HCT116 (cell line): ENCODE measurements around the gene ABCG8. TPM values are rescaled to one million over a fixed set of nuclear protein-coding genes. Genes with fewer than 3 reads are reported as not detected.

Source experiments
- ATAC-seq: fragments of 200-7000 bp; cut with Tn5 transposase; 2 replicates; pipeline ENCODE4 v1.9.1; 2020; ENCODE audit warnings: mild to moderate bottlenecking, moderate library complexity
- BruUV-seq: library from RNA; stranded (reverse); fragments of 400-500 nt; replicated peaks from 2 replicates; lab custom pipeline; 2021; lab: Mats Ljungman, UMichigan
- CTCF ChIA-PET: fragments of 300-600 bp; sonication (Branson Sonifier 250); formaldehyde crosslinking; loops from one replicate; lab custom pipeline; 2021; ENCODE audit warnings: antibody characterized with exemption; lab: Charles Lee
- POLR2A ChIA-PET: fragments of 300-600, 350-600 bp; sonication (Branson Sonifier 250); formaldehyde crosslinking; loops from one replicate; lab custom pipeline; 2021; ENCODE audit warnings: antibody characterized with exemption; lab: Charles Lee
- RAD21 ChIA-PET, 2 experiments: fragments of 300-600 bp; sonication (Branson Sonifier 250); formaldehyde crosslinking; loops; one replicate each; lab custom pipeline; 2023; ENCODE audit warnings: low total read pairs in 2 of 2; ENCODE audit not compliant: uncharacterized antibody in 2 of 2, unreplicated experiment in 2 of 2, low non-redundant PET in 1 of 2; lab: Charles Lee
- DNase-seq: peaks from one replicate; pipeline ENCODE4 v3.0.0-alpha.2; 2010; ENCODE audit warnings: low read depth, low spot score
- H2AFZ ChIP-seq: fragments of 200-600 bp; shearing (Covaris generic), sonication (generic); 2 replicates; pipeline ENCODE4 v1.6.1; 2017; ENCODE audit warnings: low read depth, mixed run types, mixed read lengths, antibody characterized with exemption, low read length; ENCODE audit not compliant: poor library complexity, severe bottlenecking
- H3K27ac ChIP-seq: 2 replicates; pipeline ENCODE4 v1.5.1; 2012; ENCODE audit warnings: low read depth, low read length
- H3K27me3 ChIP-seq: fragments of 200-600 bp; sonication (generic); 2 replicates; pipeline ENCODE4 v1.6.1; 2016; ENCODE audit warnings: mixed run types, low read length, mixed read lengths; ENCODE audit not compliant: insufficient read depth
- H3K36me3 ChIP-seq, 2 experiments: fragments of 200-500 bp in 1 of 2; fragments of 200-600 bp in 1 of 2; sonication (Bioruptor generic) in 1 of 2; sonication (generic) in 1 of 2; 2 replicates each; pipeline versions ENCODE4 v1.5.1 to v1.6.1; 2014 to 2016; ENCODE audit warnings: low read length in 2 of 2, inconsistent platforms in 1 of 2, mixed read lengths in 1 of 2, mixed run types in 1 of 2; ENCODE audit not compliant: insufficient read depth in 2 of 2, control insufficient read depth in 1 of 2
- H3K4me1 ChIP-seq, 2 experiments: fragments of 200-600 bp in 1 of 2; sonication (generic) in 1 of 2; 2 replicates each; pipeline versions ENCODE4 v1.5.1 to v1.6.1; 2012 to 2017; ENCODE audit warnings: low read length in 2 of 2, inconsistent platforms in 1 of 2, mild to moderate bottlenecking in 1 of 2, mixed read lengths in 1 of 2, mixed run types in 1 of 2, moderate library complexity in 1 of 2; ENCODE audit not compliant: insufficient read depth in 2 of 2, control insufficient read depth in 1 of 2
- H3K4me2 ChIP-seq: fragments of 200-600 bp; sonication (generic); 2 replicates; pipeline ENCODE4 v1.6.1; 2017; ENCODE audit warnings: mixed run types, low read length, mixed read lengths
- H3K4me3 ChIP-seq, 2 experiments: fragments of 200-600 bp in 1 of 2; sonication (generic) in 1 of 2; replicated peaks in 1 of 2; 2 replicates each; pipeline ENCODE4 v1.5.1; 2011 to 2016; ENCODE audit warnings: low read length in 2 of 2, control low read depth in 1 of 2, low read depth in 1 of 2, mild to moderate bottlenecking in 1 of 2, mixed read lengths in 1 of 2, mixed run types in 1 of 2
- H3K79me2 ChIP-seq: fragments of 200-600 bp; sonication (generic); 2 replicates; pipeline ENCODE4 v1.6.1; 2017; ENCODE audit warnings: mild to moderate bottlenecking, mixed run types, low read length, moderate library complexity, mixed read lengths; ENCODE audit not compliant: insufficient read depth
- H3K9ac ChIP-seq: fragments of 200-600 bp; sonication (generic); 2 replicates; pipeline ENCODE4 v1.6.1; 2016; ENCODE audit warnings: low read length, mixed read lengths
- H3K9me2 ChIP-seq: fragments of 200-600 bp; sonication (generic), shearing (Covaris generic); 2 replicates; pipeline ENCODE4 v1.6.1; 2017; ENCODE audit warnings: mixed run types, mild to moderate bottlenecking, moderate library complexity; ENCODE audit not compliant: insufficient read depth
- H3K9me3 ChIP-seq, 2 experiments: fragments of 200-500 bp in 1 of 2; fragments of 200-600 bp in 1 of 2; sonication (Bioruptor generic) in 1 of 2; sonication (generic) in 1 of 2; 2 replicates each; pipeline ENCODE4 v1.6.1; 2014 to 2017; ENCODE audit warnings: low read length in 2 of 2, mixed read lengths in 2 of 2, inconsistent platforms in 1 of 2, low read depth in 1 of 2, mild to moderate bottlenecking in 1 of 2, mixed run types in 1 of 2, moderate library complexity in 1 of 2; ENCODE audit not compliant: control insufficient read depth in 1 of 2, insufficient read depth in 1 of 2
- H4K20me1 ChIP-seq: fragments of 200-600 bp; sonication (generic), shearing (Covaris generic); 2 replicates; pipeline ENCODE4 v1.6.1; 2017; ENCODE audit warnings: mixed run types, mild to moderate bottlenecking, moderate library complexity; ENCODE audit not compliant: insufficient read depth
- CBX3 ChIP-seq: IDR thresholded peaks from 2 replicates; pipeline ENCODE4 v1.6.1; 2012; ENCODE audit warnings: low read depth
- EGR1 ChIP-seq: IDR thresholded peaks from 2 replicates; pipeline ENCODE4 v1.6.1; 2012; ENCODE audit warnings: low read depth
- EZH2 ChIP-seq: fragments of 200-600 bp; sonication (generic); IDR thresholded peaks from 2 replicates; pipeline ENCODE4 v1.6.1; 2017; ENCODE audit warnings: antibody characterized with exemption, mixed run types
- EZH2phosphoT487 ChIP-seq: fragments of 200-600 bp; IDR thresholded peaks from 2 replicates; pipeline ENCODE4 v1.6.1; 2018; ENCODE audit warnings: antibody characterized with exemption, borderline replicate concordance
- JUND ChIP-seq: IDR thresholded peaks from 2 replicates; pipeline ENCODE4 v1.6.1; 2012
- POLR2A ChIP-seq: IDR thresholded peaks from 2 replicates; pipeline ENCODE4 v1.7.0; 2011; ENCODE audit warnings: borderline replicate concordance; ENCODE audit not compliant: insufficient read depth, insufficient read length; ENCODE audit errors: extremely low read depth
- POLR2AphosphoS5 ChIP-seq: IDR thresholded peaks from 2 replicates; pipeline ENCODE4 v1.6.1; 2011; ENCODE audit warnings: mild to moderate bottlenecking, low read depth, low read length, moderate library complexity
- RAD21 ChIP-seq: IDR thresholded peaks from 2 replicates; pipeline ENCODE4 v1.6.1; 2012; ENCODE audit warnings: low read depth, mild to moderate bottlenecking
- SIN3A ChIP-seq: IDR thresholded peaks from 2 replicates; pipeline ENCODE4 v1.6.1; 2012; ENCODE audit warnings: low read depth
- SP1 ChIP-seq: IDR thresholded peaks from 2 replicates; pipeline ENCODE4 v1.6.1; 2012; ENCODE audit warnings: low read depth
- SRF ChIP-seq: IDR thresholded peaks from 2 replicates; pipeline ENCODE4 v1.6.1; 2012; ENCODE audit warnings: low read depth
- TCF7L2 ChIP-seq: IDR thresholded peaks from 2 replicates; pipeline ENCODE4 v1.7.0; 2011; ENCODE audit warnings: borderline replicate concordance, inconsistent platforms; ENCODE audit not compliant: insufficient read depth, insufficient read length; ENCODE audit errors: extremely low read depth
- YY1 ChIP-seq: IDR thresholded peaks from 2 replicates; pipeline ENCODE4 v1.6.1; 2011; ENCODE audit warnings: low read length, low read depth, moderate library complexity, mild to moderate bottlenecking; ENCODE audit not compliant: insufficient replicate concordance; ENCODE audit errors: extremely low read depth
- ZFX ChIP-seq: fragments of 450-650 bp; IDR thresholded peaks from 2 replicates; pipeline ENCODE4 v1.6.1; 2017
- ZNF274 ChIP-seq: fragments of 200-500 bp; sonication (Bioruptor generic); IDR thresholded peaks from 2 replicates; pipeline ENCODE4 v1.6.1; 2014; ENCODE audit warnings: mild to moderate bottlenecking, low read depth, low read length, inconsistent platforms
- intact Hi-C: fragments of 100-400 bp; cut with micrococcal nuclease; formaldehyde crosslinking; loops from 2 replicates; pipeline ENCODE4 v1.10.0; 2022
- total RNA-seq: library from RNA; stranded (reverse); gene quantifications from one replicate; pipeline ENCODE4 v1.2.1, GENCODE V29; 2021; ENCODE audit not compliant: unreplicated experiment
- TF ChIP-seq, protein P1 (sequence below): IDR thresholded peaks from 2 replicates; pipeline ENCODE4 v1.6.1; 2012
- TF ChIP-seq, protein P2 (sequence below): IDR thresholded peaks from 2 replicates; pipeline ENCODE4 v1.6.1; 2012; ENCODE audit warnings: low read depth

Gene ABCG8
- total RNA-seq, 1 experiment from 2014 or later: 0.05 TPM

DNA sequence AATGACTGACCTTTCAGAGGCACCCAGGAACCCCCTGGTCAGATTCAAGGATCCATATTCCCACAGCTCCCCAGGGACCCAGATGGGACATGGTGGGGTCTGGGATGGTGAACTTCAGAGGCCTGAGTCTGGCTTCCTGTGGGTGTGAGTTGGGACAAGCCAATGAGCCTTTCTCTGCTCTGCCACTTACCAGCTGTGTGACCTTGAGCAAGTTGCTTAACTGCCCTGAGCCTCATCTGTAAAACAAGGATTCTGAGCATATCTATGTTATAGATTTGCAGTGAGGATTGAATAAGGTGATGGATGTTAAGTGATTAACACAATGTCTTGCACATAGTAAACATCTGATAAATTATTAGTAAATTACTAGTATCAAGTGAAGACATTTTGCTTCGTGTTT is 6.4 kb downstream of the ABCG8 start:
- ChIA-PET RAD21 (no interaction called here), CTCF (no interaction called here), POLR2A (no interaction called here)
- H4K20me1 ChIP-seq: no peaks in the 10 kb centered on the region
- no peaks in the 10 kb centered on the region for H3K27me3 ChIP-seq
- H3K27ac ChIP-seq: no peak overlapping the region
- no TSS peak for BruUV-seq
- no peak overlapping the region for H3K4me2 ChIP-seq
- H3K9ac ChIP-seq: no peak overlapping the region
- TF ChIP-seq SIN3A: no peak
- no peak for TF ChIP-seq EZH2phosphoT487
- no peak for TF ChIP-seq POLR2AphosphoS5
- TF ChIP-seq CBX3: no peak
- no peak for TF ChIP-seq SP1
- TF ChIP-seq, protein P1, sequence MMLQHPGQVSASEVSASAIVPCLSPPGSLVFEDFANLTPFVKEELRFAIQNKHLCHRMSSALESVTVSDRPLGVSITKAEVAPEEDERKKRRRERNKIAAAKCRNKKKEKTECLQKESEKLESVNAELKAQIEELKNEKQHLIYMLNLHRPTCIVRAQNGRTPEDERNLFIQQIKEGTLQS: no peak
- H3K36me3 ChIP-seq: no peaks in the 10 kb centered on the region
- no peaks in the 10 kb centered on the region for H3K9me3 ChIP-seq
- H2AFZ ChIP-seq: no peak overlapping the region
- H3K9me2 ChIP-seq: no peaks in the 10 kb centered on the region
- H3K4me3 ChIP-seq: no peak overlapping the region
- intact Hi-C loops: no loop called here
- DNase-seq (no peak), ATAC-seq (no peak)
- H3K4me1 ChIP-seq: peaks cover 0 to 8% of the 10 kb centered on the region in 2 experiments; a peak in 2 of 4 replicates
- H3K79me2 ChIP-seq: no peaks in the 10 kb centered on the region

DNA sequence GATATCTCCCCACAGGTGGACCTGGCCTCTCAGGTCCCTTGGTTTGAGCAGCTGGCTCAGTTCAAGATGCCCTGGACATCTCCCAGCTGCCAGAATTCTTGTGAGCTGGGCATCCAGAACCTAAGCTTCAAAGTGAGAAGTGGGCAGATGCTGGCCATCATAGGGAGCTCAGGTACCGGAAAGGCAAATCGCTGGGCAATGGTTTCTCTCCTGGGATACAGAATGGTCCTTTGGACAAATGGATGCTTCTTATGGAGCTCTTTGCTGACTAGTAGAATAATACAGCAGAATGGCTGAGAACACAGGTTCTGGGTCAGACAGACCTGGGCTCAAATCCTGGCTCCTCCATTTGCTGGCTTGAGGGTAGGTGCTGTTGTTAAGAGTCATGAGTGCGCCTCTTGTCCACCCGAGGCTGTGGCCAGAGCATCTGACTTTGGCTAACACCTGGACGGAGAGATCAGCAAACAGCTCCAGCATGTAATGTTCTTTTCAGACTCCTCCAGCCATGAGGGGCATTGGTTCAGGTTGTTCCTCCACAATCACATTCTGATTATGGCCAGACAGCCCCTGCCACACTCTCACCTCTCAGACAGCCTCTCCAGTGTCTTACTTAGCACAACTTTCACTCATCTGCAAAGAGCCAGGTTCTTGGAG is 7.5 kb downstream of the ABCG8 start:
- BruUV-seq: no TSS peak
- ATAC-seq (no peak), DNase-seq (no peak)
- no peak overlapping the region for H3K27ac ChIP-seq
- H3K9me2 ChIP-seq: no peaks in the 10 kb centered on the region
- no peak overlapping the region for H3K4me3 ChIP-seq
- H2AFZ ChIP-seq: no peak overlapping the region
- no peaks in the 10 kb centered on the region for H3K36me3 ChIP-seq
- no peak overlapping the region for H3K4me2 ChIP-seq
- RAD21 ChIA-PET: no interaction called here
- no peaks in the 10 kb centered on the region for H3K9me3 ChIP-seq
- CTCF ChIA-PET: no interaction called here
- H3K79me2 ChIP-seq: no peaks in the 10 kb centered on the region
- no peaks in the 10 kb centered on the region for H3K27me3 ChIP-seq
- no peaks in the 10 kb centered on the region for H4K20me1 ChIP-seq
- H3K4me1 ChIP-seq: peaks cover 0 to 8% of the 10 kb centered on the region in 2 experiments; a peak in 2 of 4 replicates
- H3K9ac ChIP-seq: no peak overlapping the region
- intact Hi-C loops: no loop called here
- POLR2A ChIA-PET: no interaction called here
- TF ChIP-seq CBX3 (no peak), EZH2 (no peak), ZFX (no peak), RAD21 (no peak), SRF (no peak), TCF7L2 (no peak), ZNF274 (no peak), YY1 (no peak), POLR2AphosphoS5 (no peak), EGR1 (no peak), POLR2A (no peak), SP1 (no peak), JUND (no peak), SIN3A (no peak)
- TF ChIP-seq, protein P1: no peak
- TF ChIP-seq, protein P2, sequence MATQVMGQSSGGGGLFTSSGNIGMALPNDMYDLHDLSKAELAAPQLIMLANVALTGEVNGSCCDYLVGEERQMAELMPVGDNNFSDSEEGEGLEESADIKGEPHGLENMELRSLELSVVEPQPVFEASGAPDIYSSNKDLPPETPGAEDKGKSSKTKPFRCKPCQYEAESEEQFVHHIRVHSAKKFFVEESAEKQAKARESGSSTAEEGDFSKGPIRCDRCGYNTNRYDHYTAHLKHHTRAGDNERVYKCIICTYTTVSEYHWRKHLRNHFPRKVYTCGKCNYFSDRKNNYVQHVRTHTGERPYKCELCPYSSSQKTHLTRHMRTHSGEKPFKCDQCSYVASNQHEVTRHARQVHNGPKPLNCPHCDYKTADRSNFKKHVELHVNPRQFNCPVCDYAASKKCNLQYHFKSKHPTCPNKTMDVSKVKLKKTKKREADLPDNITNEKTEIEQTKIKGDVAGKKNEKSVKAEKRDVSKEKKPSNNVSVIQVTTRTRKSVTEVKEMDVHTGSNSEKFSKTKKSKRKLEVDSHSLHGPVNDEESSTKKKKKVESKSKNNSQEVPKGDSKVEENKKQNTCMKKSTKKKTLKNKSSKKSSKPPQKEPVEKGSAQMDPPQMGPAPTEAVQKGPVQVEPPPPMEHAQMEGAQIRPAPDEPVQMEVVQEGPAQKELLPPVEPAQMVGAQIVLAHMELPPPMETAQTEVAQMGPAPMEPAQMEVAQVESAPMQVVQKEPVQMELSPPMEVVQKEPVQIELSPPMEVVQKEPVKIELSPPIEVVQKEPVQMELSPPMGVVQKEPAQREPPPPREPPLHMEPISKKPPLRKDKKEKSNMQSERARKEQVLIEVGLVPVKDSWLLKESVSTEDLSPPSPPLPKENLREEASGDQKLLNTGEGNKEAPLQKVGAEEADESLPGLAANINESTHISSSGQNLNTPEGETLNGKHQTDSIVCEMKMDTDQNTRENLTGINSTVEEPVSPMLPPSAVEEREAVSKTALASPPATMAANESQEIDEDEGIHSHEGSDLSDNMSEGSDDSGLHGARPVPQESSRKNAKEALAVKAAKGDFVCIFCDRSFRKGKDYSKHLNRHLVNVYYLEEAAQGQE: no peak
